ENCODE results near the gene ARHGAP10.

ARHGAP10 gene

GRCh38 chr4:147837854-147838253, 106.0 kb downstream of the ARHGAP10 start:
- TF ChIP-seq CTCF (IDR thresholded peaks at IDR 0.05; ENCODE audit: low read depth, low read length, missing control alignments): no peak
- no peak overlapping the region for H3K4me3 ChIP-seq (replicated peaks; ENCODE audit: low read depth, low read length)
- DNase-seq (ENCODE audit: extremely low read depth, low read depth): no peak

GRCh38 chr4:147839200-147839599, 107.3 kb downstream of the ARHGAP10 start:
- no peak overlapping the region for H3K4me3 ChIP-seq (replicated peaks; ENCODE audit: low read depth, low read length)
- no peak for TF ChIP-seq CTCF (IDR thresholded peaks at IDR 0.05; ENCODE audit: low read depth, low read length, missing control alignments)
- DNase-seq (ENCODE audit: extremely low read depth, low read depth): no peak

- no peak overlapping the region for H3K4me3 ChIP-seq (replicated peaks; ENCODE audit: low read depth, low read length)
- no peak for DNase-seq (ENCODE audit: extremely low read depth, low read depth)
These were observed 107.8 kb downstream of the ARHGAP10 start for GRCh38 chr4:147839663-147840062.

GRCh38 chr4:147840838-147841738, 109.2 kb downstream of the ARHGAP10 start:
- TF ChIP-seq CTCF (IDR thresholded peaks at IDR 0.05; ENCODE audit: low read depth, low read length, missing control alignments): no peak
- no peak overlapping the region for H3K4me3 ChIP-seq (replicated peaks; ENCODE audit: low read depth, low read length)
- no peak for DNase-seq (ENCODE audit: extremely low read depth, low read depth)

More at GRCh38 chr4:147839663-147840062, 107.8 kb downstream of the ARHGAP10 start:
- no peak for TF ChIP-seq CTCF (IDR thresholded peaks at IDR 0.05; ENCODE audit: low read depth, low read length, missing control alignments)

- H3K4me3 ChIP-seq (replicated peaks; ENCODE audit: low read depth, low read length): no peak overlapping the region
- DNase-seq (ENCODE audit: extremely low read depth, low read depth): no peak
- no peak for TF ChIP-seq CTCF (IDR thresholded peaks at IDR 0.05; ENCODE audit: low read depth, low read length, missing control alignments)
These were observed 110.7 kb downstream of the ARHGAP10 start for GRCh38 chr4:147842573-147842972.

- DNase-seq (ENCODE audit: extremely low read depth, low read depth): no peak
- H3K4me3 ChIP-seq (replicated peaks; ENCODE audit: low read depth, low read length): no peak overlapping the region
- peak; percentile 23 for TF ChIP-seq CTCF (IDR thresholded peaks at IDR 0.05; ENCODE audit: low read depth, low read length, missing control alignments)
These were observed 111.3 kb downstream of the ARHGAP10 start for GRCh38 chr4:147843162-147843561.
